Measurements from ENCODE around the gene LAMC3. TPM values are rescaled to one million over a fixed set of nuclear protein-coding genes. Genes with fewer than 3 reads are reported as not detected.

Gene LAMC3
- total and polyA plus RNA-seq, 2 experiments from 2014 or later: not detected

DNA sequence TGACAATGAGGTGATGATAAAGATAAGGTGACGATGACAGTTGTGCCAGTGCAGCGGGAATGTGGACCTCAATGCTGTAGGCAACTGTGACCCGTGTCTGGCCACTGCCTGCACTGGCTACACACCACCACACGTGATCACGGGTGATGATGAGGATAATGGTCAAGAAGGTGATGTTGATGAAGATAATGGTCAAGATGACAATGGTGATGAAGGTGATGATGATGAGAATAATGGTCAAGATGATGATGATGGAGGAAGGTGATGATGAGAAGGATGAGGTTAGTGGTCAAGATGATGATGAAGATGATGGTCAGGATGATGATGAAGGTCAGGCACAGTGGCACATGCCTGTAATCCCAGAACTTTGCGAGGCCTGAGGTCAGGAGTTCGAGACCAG is 56.6 kb downstream of the LAMC3 start:
- Histone ChIP-seq H3K27ac (no peak overlapping the region), H3K27me3 (replicated peaks; ENCODE audit: insufficient read depth) (no peaks in the 10 kb centered on the region), H2AFZ (no peak overlapping the region), H3K36me3 (ENCODE audit: low read depth) (no peaks in the 10 kb centered on the region), H3K79me2 (ENCODE audit: insufficient read depth) (no peaks in the 10 kb centered on the region), H3K4me1 (ENCODE audit: insufficient read depth) (no peaks in the 10 kb centered on the region), H3K4me3 (no peak overlapping the region), H3K4me2 (ENCODE audit: unreplicated experiment) (no peak overlapping the region), H3K9ac (no peak overlapping the region), H3F3A (ENCODE audit: insufficient read depth) (no peaks in the 10 kb centered on the region), H3K9me2 (ENCODE audit: insufficient read depth) (no peaks in the 10 kb centered on the region), H3K9me3 (ENCODE audit: low read depth) (no peaks in the 10 kb centered on the region), H4K20me1 (ENCODE audit: insufficient read depth) (no peaks in the 10 kb centered on the region)
- in situ Hi-C loops (cut with MboI): no loop called here
- no peak for TF ChIP-seq EZH2phosphoT487 (IDR thresholded peaks at IDR 0.05; ENCODE audit: insufficient read depth, low read depth)
- 75 to 86% methylated on average over 7 of the region's 7 CpGs for WGBS, 2 experiments (ENCODE audit: low coverage in 1 of 2, low lambda C conversion rate in 2 of 2, missing lambda C conversion rate in 2 of 2)
- DNase-seq: no peak

DNA sequence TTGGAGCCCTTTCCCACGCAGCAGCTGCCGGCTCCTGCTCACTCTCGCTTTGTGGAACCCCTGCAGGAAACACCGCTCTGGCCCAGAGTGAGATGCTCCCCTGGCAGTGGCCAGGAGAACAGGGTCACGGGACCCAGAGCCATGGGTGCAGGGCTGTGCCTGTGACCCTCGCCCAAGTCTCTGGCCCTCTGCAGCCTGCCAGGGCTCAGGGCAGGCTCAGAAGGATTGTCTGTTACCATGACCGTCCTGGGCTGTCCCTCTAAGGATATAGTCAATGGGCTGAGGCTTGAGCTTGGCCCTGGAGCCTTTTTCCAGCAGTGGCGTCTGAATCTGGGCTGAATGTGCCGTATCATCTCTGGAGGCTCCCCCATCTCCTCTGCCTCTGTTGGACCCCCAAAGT is 58.7 kb downstream of the LAMC3 start:
- Histone ChIP-seq H3K27ac (no peak overlapping the region), H4K20me1 (ENCODE audit: insufficient read depth) (no peaks in the 10 kb centered on the region), H3K79me2 (ENCODE audit: insufficient read depth) (no peaks in the 10 kb centered on the region), H3K27me3 (replicated peaks; ENCODE audit: insufficient read depth) (no peaks in the 10 kb centered on the region), H2AFZ (no peak overlapping the region), H3K4me3 (no peak overlapping the region), H3K4me2 (ENCODE audit: unreplicated experiment) (no peak overlapping the region), H3F3A (ENCODE audit: insufficient read depth) (no peaks in the 10 kb centered on the region), H3K9me2 (ENCODE audit: insufficient read depth) (no peaks in the 10 kb centered on the region), H3K9ac (no peak overlapping the region), H3K36me3 (ENCODE audit: low read depth) (no peaks in the 10 kb centered on the region), H3K9me3 (ENCODE audit: low read depth) (no peaks in the 10 kb centered on the region), H3K4me1 (ENCODE audit: insufficient read depth) (no peaks in the 10 kb centered on the region)
- TF ChIP-seq EZH2phosphoT487 (IDR thresholded peaks at IDR 0.05; ENCODE audit: insufficient read depth, low read depth): no peak
- no peak for TF ChIP-seq EZH2 (IDR thresholded peaks at IDR 0.05; ENCODE audit: insufficient read depth, poor library complexity, severe bottlenecking)
- in situ Hi-C loops (cut with MboI): no loop called here
- WGBS, 2 experiments (ENCODE audit: low coverage in 1 of 2, low lambda C conversion rate in 2 of 2, missing lambda C conversion rate in 2 of 2): 52 to 54% methylated on average over 9 of the region's 9 CpGs
- DNase-seq: no peak

DNA sequence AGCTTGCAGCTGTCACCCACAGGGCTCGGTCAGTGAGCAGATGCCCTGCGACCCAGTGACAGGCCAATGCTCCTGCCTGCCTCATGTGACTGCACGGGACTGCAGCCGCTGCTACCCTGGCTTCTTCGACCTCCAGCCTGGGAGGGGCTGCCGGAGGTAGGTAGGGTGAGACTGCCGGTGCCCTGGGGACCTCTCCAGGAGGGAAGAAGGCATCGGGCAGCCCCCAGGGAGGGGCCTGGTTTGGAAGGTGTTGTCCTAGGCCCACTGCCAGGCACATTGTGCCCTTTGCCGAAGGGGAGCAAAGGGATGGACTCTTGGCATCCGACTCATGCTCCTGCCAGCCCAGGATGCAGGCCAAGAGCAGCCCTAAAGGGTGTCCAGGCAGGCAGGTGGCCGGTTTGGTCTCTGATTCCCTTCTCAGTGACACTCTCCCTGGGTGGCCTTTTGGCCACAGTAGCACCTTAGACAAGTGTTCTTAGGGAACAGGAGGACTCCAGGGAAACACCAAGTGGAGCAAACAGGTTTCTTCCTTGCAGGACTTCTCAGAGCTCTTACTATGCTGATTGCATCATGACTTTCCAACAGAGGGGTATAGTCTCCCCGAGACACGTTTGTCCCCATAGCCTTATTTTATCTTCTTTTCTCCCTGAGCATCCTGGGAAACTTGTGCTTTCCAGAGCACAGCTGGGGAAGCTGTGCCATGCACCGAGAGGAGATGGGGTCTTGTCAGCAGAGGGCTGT is 59.3 kb downstream of the LAMC3 start:
- 59 to 71% methylated on average over 13 to 14 of the region's 14 CpGs for WGBS, 2 experiments (ENCODE audit: low coverage in 1 of 2, low lambda C conversion rate in 2 of 2, missing lambda C conversion rate in 2 of 2)
- H3K4me2 ChIP-seq (ENCODE audit: unreplicated experiment): no peak overlapping the region
- H3K36me3 ChIP-seq (ENCODE audit: low read depth): no peaks in the 10 kb centered on the region
- in situ Hi-C loops (cut with MboI): no loop called here
- H3K4me1 ChIP-seq (ENCODE audit: insufficient read depth): no peaks in the 10 kb centered on the region
- H3K79me2 ChIP-seq (ENCODE audit: insufficient read depth): no peaks in the 10 kb centered on the region
- DNase-seq: no peak
- no peak for TF ChIP-seq EZH2 (IDR thresholded peaks at IDR 0.05; ENCODE audit: insufficient read depth, poor library complexity, severe bottlenecking)
- no peak for TF ChIP-seq EZH2phosphoT487 (IDR thresholded peaks at IDR 0.05; ENCODE audit: insufficient read depth, low read depth)
- no peak overlapping the region for H3K27ac ChIP-seq
- no peaks in the 10 kb centered on the region for H3F3A ChIP-seq (ENCODE audit: insufficient read depth)
- no peak overlapping the region for H3K9ac ChIP-seq
- H2AFZ ChIP-seq: no peak overlapping the region
- H3K27me3 ChIP-seq (replicated peaks; ENCODE audit: insufficient read depth): no peaks in the 10 kb centered on the region; the same call in 1 of the 2 replicates
- no peaks in the 10 kb centered on the region for H4K20me1 ChIP-seq (ENCODE audit: insufficient read depth)
- H3K9me2 ChIP-seq (ENCODE audit: insufficient read depth): no peaks in the 10 kb centered on the region
- H3K4me3 ChIP-seq: no peak overlapping the region
- H3K9me3 ChIP-seq (ENCODE audit: low read depth): no peaks in the 10 kb centered on the region

- Histone ChIP-seq H3K36me3 (ENCODE audit: low read depth) (no peaks in the 10 kb centered on the region), H3K4me1 (ENCODE audit: insufficient read depth) (no peaks in the 10 kb centered on the region), H3K4me2 (ENCODE audit: unreplicated experiment) (no peak overlapping the region), H3K4me3 (no peak overlapping the region), H4K20me1 (ENCODE audit: insufficient read depth) (no peaks in the 10 kb centered on the region), H3K27me3 (replicated peaks; ENCODE audit: insufficient read depth) (no peaks in the 10 kb centered on the region; the same call in 1 of the 2 replicates), H3K9ac (no peak overlapping the region), H3K27ac (no peak overlapping the region), H3K9me2 (ENCODE audit: insufficient read depth) (no peaks in the 10 kb centered on the region), H3K79me2 (ENCODE audit: insufficient read depth) (no peaks in the 10 kb centered on the region), H2AFZ (no peak overlapping the region), H3F3A (ENCODE audit: insufficient read depth) (no peaks in the 10 kb centered on the region), H3K9me3 (ENCODE audit: low read depth) (no peaks in the 10 kb centered on the region)
- TF ChIP-seq EZH2 (IDR thresholded peaks at IDR 0.05; ENCODE audit: insufficient read depth, poor library complexity, severe bottlenecking) (no peak), EZH2phosphoT487 (IDR thresholded peaks at IDR 0.05; ENCODE audit: insufficient read depth, low read depth) (no peak)
- WGBS, 2 experiments (ENCODE audit: low coverage in 1 of 2, low lambda C conversion rate in 2 of 2, missing lambda C conversion rate in 2 of 2): 77 to 80% methylated on average over 15 of the region's 15 CpGs
- no peak for DNase-seq
- in situ Hi-C loops (cut with MboI): no loop called here
Measured at GRCh38 chr9:131069699-131070098, 60.7 kb downstream of the LAMC3 start.
